BLaER1 treated with 17β-estradiol and CSF1 and Interleukin-3, amounts not matched to agents 10 nM and 100 nM (cell line): ENCODE results near the gene PELO.

Experiments used
- H3K27ac ChIP-seq, 11 experiments: shearing (Covaris generic); formaldehyde crosslinking; 2 replicates each; pipeline ENCODE4 v1.8.1; 2022
- H3K27me3 ChIP-seq, 11 experiments: shearing (Covaris generic); formaldehyde crosslinking; 2 replicates each; pipeline ENCODE4 v1.8.1; 2022
- H3K36me3 ChIP-seq, 11 experiments: shearing (Covaris generic); formaldehyde crosslinking; 2 replicates each; pipeline ENCODE4 v1.8.1; 2022
- H3K4me1 ChIP-seq, 10 experiments: shearing (Covaris generic); formaldehyde crosslinking; 2 replicates each; pipeline ENCODE4 v1.8.1; 2022
- H3K4me2 ChIP-seq, 11 experiments: shearing (Covaris generic); formaldehyde crosslinking; 2 replicates each; pipeline ENCODE4 v1.8.1; 2022
- H3K4me3 ChIP-seq, 10 experiments: shearing (Covaris generic); formaldehyde crosslinking; 2 replicates each; pipeline ENCODE4 v1.8.1; 2022
- H3K9ac ChIP-seq, 11 experiments: shearing (Covaris generic); formaldehyde crosslinking; 2 replicates each; pipeline ENCODE4 v1.8.1; 2022
- H3K9me3 ChIP-seq, 11 experiments: shearing (Covaris generic); formaldehyde crosslinking; replicated peaks in 1 of 11; 2 replicates each; pipeline ENCODE4 v1.8.1; 2022
- H4K20me1 ChIP-seq, 11 experiments: shearing (Covaris generic); formaldehyde crosslinking; 2 replicates each; pipeline ENCODE4 v1.8.1; 2022
- Cebpa-rat ChIP-seq, 11 experiments: shearing (Covaris generic); IDR thresholded peaks; 2 replicates each; pipeline ENCODE4 v1.8.1; 2022

PELO gene

GRCh38 chr5:52778781-52779180, 8.9 kb upstream of the PELO start:
- TF ChIP-seq Cebpa-rat (IDR thresholded peaks at IDR 0.05) = no peak
- Histone ChIP-seq H3K4me3 (no peak overlapping the region), H3K27me3 (no peaks in the 10 kb centered on the region), H3K27ac (no peak overlapping the region), H4K20me1 (no peaks in the 10 kb centered on the region), H3K9me3 (no peaks in the 10 kb centered on the region), H3K4me2 (no peak overlapping the region), H3K9ac (no peak overlapping the region), H3K4me1 (peaks cover 9 to 23% (median 17%) of the 10 kb centered on the region in 10 experiments), H3K36me3 (no peaks in the 10 kb centered on the region)

- no peak for TF ChIP-seq Cebpa-rat (IDR thresholded peaks at IDR 0.05)
- H3K4me2 ChIP-seq = no peak overlapping the region
- H3K27ac ChIP-seq = no peak overlapping the region
- H3K4me3 ChIP-seq = no peak overlapping the region
- H4K20me1 ChIP-seq = no peaks in the 10 kb centered on the region
- no peaks in the 10 kb centered on the region for H3K9me3 ChIP-seq
- peaks cover 9 to 27% (median 18%) of the 10 kb centered on the region in 10 experiments for H3K4me1 ChIP-seq
- H3K27me3 ChIP-seq = no peaks in the 10 kb centered on the region
- H3K36me3 ChIP-seq = no peaks in the 10 kb centered on the region
- H3K9ac ChIP-seq = no peak overlapping the region
Observed at GRCh38 chr5:52779213-52779612, 8.5 kb upstream of the PELO start.

GRCh38 chr5:52783226-52783959, 4.3 kb upstream of the PELO start:
- no peaks in the 10 kb centered on the region for H4K20me1 ChIP-seq
- no peak overlapping the region for H3K9ac ChIP-seq
- H3K27me3 ChIP-seq = peaks cover 20 to 23% (median 22%) of the 10 kb centered on the region in 11 experiments
- H3K9me3 ChIP-seq = 0 out of 22 replicates have a peak, but pooled peaks cover 0 to 5% (median 0%) of the 10 kb centered on the region in 11 experiments
- H3K36me3 ChIP-seq = no peaks in the 10 kb centered on the region
- H3K4me2 ChIP-seq = peak overlapping the region in 3 of 11 experiments; percentile 57 to 68 (median 67); a peak in 4 of 22 replicates
- no peak overlapping the region for H3K27ac ChIP-seq
- peak in 3 of 11 experiments; percentile 50 to 71 (median 67); a peak in 6 of 22 replicates for TF ChIP-seq Cebpa-rat (IDR thresholded peaks at IDR 0.05)
- H3K4me1 ChIP-seq = peaks cover 0 to 32% (median 15%) of the 10 kb centered on the region in 10 experiments; a peak in 15 of 20 replicates
- no peak overlapping the region for H3K4me3 ChIP-seq

- Histone ChIP-seq H3K9me3 (0 out of 22 replicates have a peak, but pooled peaks cover 0 to 5% (median 0%) of the 10 kb centered on the region in 11 experiments), H4K20me1 (no peaks in the 10 kb centered on the region), H3K27me3 (peaks cover 34 to 36% (median 35%) of the 10 kb centered on the region in 11 experiments), H3K4me3 (no peak overlapping the region), H3K4me1 (peaks cover 0 to 43% (median 15%) of the 10 kb centered on the region in 10 experiments; a peak in 15 of 20 replicates), H3K9ac (no peak overlapping the region), H3K27ac (no peak overlapping the region; a peak in 1 of 22 replicates), H3K36me3 (no peaks in the 10 kb centered on the region), H3K4me2 (peak overlapping the region in 6 of 11 experiments; percentile 1 to 68 (median 58); a peak in 10 of 22 replicates)
- no peak for TF ChIP-seq Cebpa-rat (IDR thresholded peaks at IDR 0.05)
Observed at GRCh38 chr5:52784737-52785136, 3.0 kb upstream of the PELO start.

- Histone ChIP-seq H3K4me3 (no peak overlapping the region), H3K9ac (no peak overlapping the region), H3K36me3 (no peaks in the 10 kb centered on the region), H4K20me1 (no peaks in the 10 kb centered on the region), H3K4me2 (no peak overlapping the region), H3K4me1 (peaks cover 0 to 48% (median 19%) of the 10 kb centered on the region in 10 experiments; a peak in 15 of 20 replicates), H3K27ac (no peak overlapping the region), H3K27me3 (peaks cover 34 to 47% (median 42%) of the 10 kb centered on the region in 11 experiments), H3K9me3 (0 out of 22 replicates have a peak, but pooled peaks cover 0 to 5% (median 0%) of the 10 kb centered on the region in 11 experiments)
- no peak for TF ChIP-seq Cebpa-rat (IDR thresholded peaks at IDR 0.05)
Observed at GRCh38 chr5:52786391-52786790, 1.3 kb upstream of the PELO start.

GRCh38 chr5:52786949-52787599, 642 bp upstream of the PELO start:
- Histone ChIP-seq H3K4me1 (peaks cover 0 to 48% (median 19%) of the 10 kb centered on the region in 10 experiments; a peak in 15 of 20 replicates), H3K27me3 (peaks cover 34 to 47% (median 42%) of the 10 kb centered on the region in 11 experiments), H4K20me1 (no peaks in the 10 kb centered on the region), H3K4me3 (peak overlapping the region in 7 of 10 experiments; percentile 51 to 70 (median 58); a peak in 13 of 20 replicates), H3K36me3 (no peaks in the 10 kb centered on the region), H3K4me2 (peak overlapping the region in 10 of 11 experiments; percentile 71 to 97 (median 84); a peak in 12 of 22 replicates), H3K9me3 (0 out of 22 replicates have a peak, but pooled peaks cover 0 to 5% (median 0%) of the 10 kb centered on the region in 11 experiments), H3K9ac (no peak overlapping the region), H3K27ac (no peak overlapping the region)
- TF ChIP-seq Cebpa-rat (IDR thresholded peaks at IDR 0.05) = no peak

GRCh38 chr5:52788505-52788821, 747 bp downstream of the PELO start:
- 0 out of 22 replicates have a peak, but pooled peaks cover 0 to 5% (median 0%) of the 10 kb centered on the region in 11 experiments for H3K9me3 ChIP-seq
- TF ChIP-seq Cebpa-rat (IDR thresholded peaks at IDR 0.05) = no peak
- H3K27ac ChIP-seq = no peak overlapping the region
- H3K4me3 ChIP-seq = peak overlapping the region; percentile 45 to 70 (median 57); a peak in 17 of 20 replicates
- peak overlapping the region; percentile 71 to 97 (median 84) for H3K4me2 ChIP-seq
- peaks cover 34 to 47% (median 42%) of the 10 kb centered on the region in 11 experiments for H3K27me3 ChIP-seq
- no peaks in the 10 kb centered on the region for H3K36me3 ChIP-seq
- no peaks in the 10 kb centered on the region for H4K20me1 ChIP-seq
- peak overlapping the region in 3 of 11 experiments; percentile 40 to 52 (median 48); a peak in 3 of 22 replicates for H3K9ac ChIP-seq
- peaks cover 0 to 45% (median 19%) of the 10 kb centered on the region in 10 experiments; a peak in 15 of 20 replicates for H3K4me1 ChIP-seq

GRCh38 chr5:52789378-52789777, 1.7 kb downstream of the PELO start:
- Histone ChIP-seq H4K20me1 (no peaks in the 10 kb centered on the region), H3K36me3 (no peaks in the 10 kb centered on the region), H3K27me3 (peaks cover 34 to 47% (median 42%) of the 10 kb centered on the region in 11 experiments), H3K4me1 (peaks cover 0 to 36% (median 16%) of the 10 kb centered on the region in 10 experiments; a peak in 15 of 20 replicates), H3K4me2 (peak overlapping the region in 3 of 11 experiments; percentile 5 to 56 (median 38); a peak in 5 of 22 replicates), H3K9ac (no peak overlapping the region), H3K27ac (no peak overlapping the region), H3K4me3 (no peak overlapping the region), H3K9me3 (0 out of 22 replicates have a peak, but pooled peaks cover 0 to 5% (median 0%) of the 10 kb centered on the region in 11 experiments)
- no peak for TF ChIP-seq Cebpa-rat (IDR thresholded peaks at IDR 0.05)
